ENCODE measurements around the gene MPL.
"Not testable (repeated sequence)": the region's sequence is repeated elsewhere in the genome, so short reads cannot be mapped to it uniquely, and the experiment has no call there.

MPL gene

GRCh38 chr1:43398227-43398626, 60.6 kb downstream of the MPL start:
- in situ Hi-C loops (cut with MboI; ENCODE audit: low pct_unique_long_range_greater_than_20kb, low sequenced_read_pairs, unreplicated experiment): no loop called here
- TF ChIP-seq CTCF (IDR thresholded peaks at IDR 0.05; ENCODE audit: extremely low read depth, insufficient read depth, missing control alignments): no peak

GRCh38 chr1:43400441-43400840, 62.8 kb downstream of the MPL start:
- DNase-seq (ENCODE audit: low spot score); in situ Hi-C loops (cut with MboI; ENCODE audit: low pct_unique_long_range_greater_than_20kb, low sequenced_read_pairs, unreplicated experiment): not testable (repeated sequence)

More at GRCh38 chr1:43398227-43398626, 60.6 kb downstream of the MPL start:
- DNase-seq (ENCODE audit: low spot score): no peak

GRCh38 chr1:43402089-43402865, 64.7 kb downstream of the MPL start:
- DNase-seq (ENCODE audit: low spot score): no peak
- in situ Hi-C loops (cut with MboI; ENCODE audit: low pct_unique_long_range_greater_than_20kb, low sequenced_read_pairs, unreplicated experiment): no loop called here
- no peak for TF ChIP-seq CTCF (IDR thresholded peaks at IDR 0.05; ENCODE audit: extremely low read depth, insufficient read depth, missing control alignments)

Data from GM13977 (cell line).